ENCODE results near the gene CDH6. TPM values are rescaled to one million over a fixed set of nuclear protein-coding genes. Genes with fewer than 3 reads are reported as not detected.

The CDH6 gene
- total and polyA plus RNA-seq, 12 donors, result 1.1 to 7.5 (median 3.4) TPM

- 72 to 75% methylated on average over 3 of the region's 3 CpGs for WGBS, 2 donors
- H3K4me1 ChIP-seq, result peaks cover 0 to 17% (median 7%) of the 10 kb centered on the region in 9 donors
- no peaks in the 10 kb centered on the region for H3K36me3 ChIP-seq
- DNase-seq (no peak), ATAC-seq (no peak)
- no peak overlapping the region for H3K27ac ChIP-seq
- TF ChIP-seq CTCF (IDR thresholded peaks at IDR 0.05), result no peak
- H3K4me3 ChIP-seq, result no peak overlapping the region
- no peaks in the 10 kb centered on the region for H3K9me3 ChIP-seq
- H3K27me3 ChIP-seq, result no peaks in the 10 kb centered on the region
- intact Hi-C loops (cut with DNase I), result loop anchor here in 4 of 10 donors (10.0 kb wide), 2 partner anchors 431 to 831 kb away; no protein-coding TSS in a partner anchor
Observed at GRCh38 chr5:31235381-31235780, 41.9 kb downstream of the CDH6 start.

- DNase-seq, result no peak
- Histone ChIP-seq H3K27me3 (no peaks in the 10 kb centered on the region), H3K9me3 (no peaks in the 10 kb centered on the region), H3K4me3 (no peak overlapping the region), H3K36me3 (no peaks in the 10 kb centered on the region), H3K4me1 (peaks cover 0 to 15% (median 5%) of the 10 kb centered on the region in 9 donors), H3K27ac (no peak overlapping the region)
- WGBS, 2 donors, result 80 to 85% methylated on average over 6 of the region's 6 CpGs
- intact Hi-C loops (cut with DNase I), result loop anchor here in 4 of 10 donors (10.0 kb wide), 2 partner anchors 432 to 832 kb away; no protein-coding TSS in a partner anchor
- ATAC-seq, result no peak
- no peak for TF ChIP-seq CTCF (IDR thresholded peaks at IDR 0.05)
Observed at GRCh38 chr5:31236339-31236738, 42.9 kb downstream of the CDH6 start.

- intact Hi-C loops (cut with DNase I), result loop anchor here in 4 of 10 donors (10.0 kb wide), 2 partner anchors 432 to 832 kb away; no protein-coding TSS in a partner anchor
- Histone ChIP-seq H3K27ac (no peak overlapping the region), H3K27me3 (no peaks in the 10 kb centered on the region), H3K9me3 (no peaks in the 10 kb centered on the region), H3K4me3 (no peak overlapping the region), H3K4me1 (peaks cover 0 to 7% (median 0%) of the 10 kb centered on the region in 9 donors), H3K36me3 (no peaks in the 10 kb centered on the region)
- WGBS, 2 donors, result 50 to 52% methylated on average over 5 of the region's 5 CpGs
- TF ChIP-seq CTCF (IDR thresholded peaks at IDR 0.05), result no peak
- ATAC-seq, result no peak
- DNase-seq, result no peak
Observed at GRCh38 chr5:31237174-31237573, 43.7 kb downstream of the CDH6 start.

- WGBS, 2 donors, result 56 to 74% methylated on average over 2 of the region's 2 CpGs
- no peak for TF ChIP-seq CTCF (IDR thresholded peaks at IDR 0.05)
- intact Hi-C loops (cut with DNase I), result loop anchor here in 4 of 10 donors (10.0 kb wide), 2 partner anchors 434 to 834 kb away; no protein-coding TSS in a partner anchor
Observed at GRCh38 chr5:31238497-31238896, 45.0 kb downstream of the CDH6 start.

More at GRCh38 chr5:31238497-31238896, 45.0 kb downstream of the CDH6 start:
- no peak for ATAC-seq
- no peaks in the 10 kb centered on the region for H3K9me3 ChIP-seq
- no peaks in the 10 kb centered on the region for H3K4me1 ChIP-seq
- no peaks in the 10 kb centered on the region for H3K36me3 ChIP-seq
- H3K4me3 ChIP-seq, result no peak overlapping the region
- no peak for DNase-seq
- H3K27ac ChIP-seq, result no peak overlapping the region
- no peaks in the 10 kb centered on the region for H3K27me3 ChIP-seq

All from heart right ventricle (tissue), 16 donors.